H9 (cell line): Measurements from ENCODE around the gene OXER1. TPM values are rescaled to one million over a fixed set of nuclear protein-coding genes. Genes with fewer than 3 reads are reported as not detected.

Experiments
- DNase-seq: peaks from one replicate; pipeline ENCODE4 v3.0.0-alpha.2; 2017
- H2AFZ ChIP-seq: one replicate; pipeline ENCODE4 v1.6.1; 2013; ENCODE audit warnings: mild to moderate bottlenecking, low read length, control low read depth, moderate library complexity
- H2AK5ac ChIP-seq: 2 replicates; pipeline ENCODE4 v1.6.1; 2013; ENCODE audit warnings: low read length, control low read depth, mixed read lengths; ENCODE audit not compliant: insufficient read length
- H2BK120ac ChIP-seq: one replicate; pipeline ENCODE4 v1.6.1; 2013; ENCODE audit warnings: low read depth, mild to moderate bottlenecking, low read length, control low read depth, inconsistent platforms; ENCODE audit not compliant: poor library complexity, severe bottlenecking
- H2BK12ac ChIP-seq: 2 replicates; pipeline ENCODE4 v1.6.1; 2013; ENCODE audit warnings: low read length, control low read depth, mixed read lengths, low read depth; ENCODE audit not compliant: insufficient read length
- H2BK15ac ChIP-seq: 2 replicates; pipeline ENCODE4 v1.6.1; 2013; ENCODE audit warnings: low read depth, low read length, control low read depth
- H2BK20ac ChIP-seq: one replicate; pipeline ENCODE4 v1.6.1; 2013; ENCODE audit warnings: low read depth, mild to moderate bottlenecking, low read length, control low read depth, inconsistent platforms; ENCODE audit not compliant: poor library complexity, severe bottlenecking
- H2BK5ac ChIP-seq: 2 replicates; pipeline ENCODE4 v1.6.1; 2013; ENCODE audit warnings: low read length, control low read depth, mixed read lengths; ENCODE audit not compliant: insufficient read length
- H3K14ac ChIP-seq: 2 replicates; pipeline ENCODE4 v1.6.1; 2013; ENCODE audit warnings: low read length, control low read depth; ENCODE audit not compliant: insufficient read depth
- H3K18ac ChIP-seq: 2 replicates; pipeline ENCODE4 v1.6.1; 2013; ENCODE audit warnings: low read depth, mild to moderate bottlenecking, mixed read lengths, low read length, control low read depth; ENCODE audit not compliant: insufficient read length
- H3K23ac ChIP-seq: 2 replicates; pipeline ENCODE4 v1.6.1; 2013; ENCODE audit warnings: low read length, control low read depth, mixed read lengths, low read depth; ENCODE audit not compliant: insufficient read length
- H3K23me2 ChIP-seq: 2 replicates; pipeline ENCODE4 v1.6.1; 2013; ENCODE audit warnings: low read depth, mild to moderate bottlenecking, mixed read lengths, low read length, control low read depth; ENCODE audit not compliant: insufficient read length, poor library complexity, severe bottlenecking
- H3K27ac ChIP-seq: 2 replicates; pipeline ENCODE4 v1.5.1; 2013; ENCODE audit warnings: low read length, control low read depth, mixed read lengths, low read depth; ENCODE audit not compliant: insufficient read length
- H3K27me3 ChIP-seq: 2 replicates; pipeline ENCODE4 v1.6.1; 2013; ENCODE audit warnings: low read length, control low read depth, inconsistent platforms; ENCODE audit not compliant: insufficient read depth
- H3K4ac ChIP-seq: 2 replicates; pipeline ENCODE4 v1.6.1; 2013; ENCODE audit warnings: low read depth, mild to moderate bottlenecking, control low read depth, inconsistent platforms, low read length, moderate library complexity
- H3K4me1 ChIP-seq: 2 replicates; pipeline ENCODE4 v1.6.1; 2013; ENCODE audit warnings: low read length, control low read depth, inconsistent platforms; ENCODE audit not compliant: insufficient read depth
- H3K4me2 ChIP-seq: 2 replicates; pipeline ENCODE4 v1.6.1; 2013; ENCODE audit warnings: low read length, control low read depth, mixed read lengths; ENCODE audit not compliant: insufficient read length, insufficient read depth
- H3K56ac ChIP-seq: 2 replicates; pipeline ENCODE4 v1.6.1; 2013; ENCODE audit warnings: low read depth, mild to moderate bottlenecking, mixed read lengths, low read length, control low read depth; ENCODE audit not compliant: insufficient read length
- H3K79me1 ChIP-seq: 2 replicates; pipeline ENCODE4 v1.6.1; 2013; ENCODE audit warnings: low read depth, mild to moderate bottlenecking, moderate library complexity, low read length, control low read depth, inconsistent platforms; ENCODE audit not compliant: insufficient read depth, poor library complexity, severe bottlenecking
- H3K79me2 ChIP-seq: 2 replicates; pipeline ENCODE4 v1.6.1; 2013; ENCODE audit warnings: low read length, control low read depth, inconsistent platforms; ENCODE audit not compliant: insufficient read depth
- H3K9ac ChIP-seq: 2 replicates; pipeline ENCODE4 v1.6.1; 2013; ENCODE audit warnings: low read length, control low read depth, mixed read lengths; ENCODE audit not compliant: insufficient read length; ENCODE audit errors: extremely low read depth
- H3K9me3 ChIP-seq: one replicate; pipeline ENCODE4 v1.6.1; 2013; ENCODE audit warnings: low read depth, low read length, inconsistent platforms; ENCODE audit not compliant: control insufficient read depth
- H3T11ph ChIP-seq: one replicate; pipeline ENCODE4 v1.6.1; 2013; ENCODE audit warnings: mild to moderate bottlenecking, low read length, control low read depth, inconsistent platforms
- H4K20me1 ChIP-seq: one replicate; pipeline ENCODE4 v1.6.1; 2013; ENCODE audit not compliant: control insufficient read depth, insufficient read length, insufficient read depth
- H4K5ac ChIP-seq: 2 replicates; pipeline ENCODE4 v1.6.1; 2013; ENCODE audit warnings: low read depth, mild to moderate bottlenecking, mixed read lengths, low read length, control low read depth; ENCODE audit not compliant: insufficient read length
- H4K8ac ChIP-seq: replicated peaks from 2 replicates; pipeline ENCODE4 v1.6.1; 2013; ENCODE audit warnings: low read length, control low read depth, mixed read lengths, low read depth; ENCODE audit not compliant: insufficient read length
- H4K91ac ChIP-seq: 2 replicates; pipeline ENCODE4 v1.6.1; 2013; ENCODE audit warnings: low read depth, mild to moderate bottlenecking, moderate library complexity, mixed read lengths, low read length, control low read depth; ENCODE audit not compliant: insufficient read length
- H3K27ac Mint-ChIP-seq, 3 experiments: 2 replicates in 2 of 3; 3 replicates in 1 of 3; pipeline ENCODE4 v1.8.0; 2020 to 2021; ENCODE audit warnings: mixed read lengths in 3 of 3, mild to moderate bottlenecking in 1 of 3, moderate library complexity in 1 of 3
- H3K27me3 Mint-ChIP-seq: 2 replicates; pipeline ENCODE4 v1.8.0; 2021; ENCODE audit warnings: low read depth, mild to moderate bottlenecking, moderate library complexity, mixed read lengths
- H3K36me3 Mint-ChIP-seq, 3 experiments: 2 replicates in 2 of 3; 3 replicates in 1 of 3; pipeline ENCODE4 v1.8.0; 2020 to 2021; ENCODE audit warnings: low read depth in 3 of 3, mixed read lengths in 3 of 3; ENCODE audit not compliant: insufficient read depth in 1 of 3
- H3K4me1 Mint-ChIP-seq, 2 experiments: 2 replicates each; pipeline ENCODE4 v1.8.0; 2020; ENCODE audit warnings: mixed read lengths in 2 of 2
- H3K4me3 Mint-ChIP-seq, 2 experiments: 2 replicates in 1 of 2; 3 replicates in 1 of 2; pipeline ENCODE4 v1.8.0; 2020 to 2021; ENCODE audit warnings: mild to moderate bottlenecking in 2 of 2, mixed read lengths in 2 of 2, moderate library complexity in 1 of 2
- H3K9me3 Mint-ChIP-seq, 2 experiments: 2 replicates in 1 of 2; 3 replicates in 1 of 2; pipeline ENCODE4 v1.8.0; 2020; ENCODE audit warnings: mild to moderate bottlenecking in 2 of 2, mixed read lengths in 2 of 2, moderate library complexity in 1 of 2
- WGBS: extraction: QIAGEN DNeasy Blood & Tissue Kit; methylation state at CpG from one replicate; pipeline ENCODE4 v1.1.7; 2013; ENCODE audit warnings: missing lambda C conversion rate, low lambda C conversion rate, mixed read lengths; ENCODE audit not compliant: insufficient read length; ENCODE audit errors: extremely low coverage; 5-methylcytosine and 5-hydroxymethylcytosine counted together
- total RNA-seq: library from RNA; stranded (reverse); gene quantifications from 2 replicates; pipeline ENCODE4 v1.2.1, GENCODE V29; 2021
- TF ChIP-seq, protein P1 (sequence below): fragments of 200-600 bp; sonication (generic); conservative IDR thresholded peaks from 3 replicates; pipeline ENCODE4 v1.8.0; 2021; ENCODE audit warnings: antibody characterized with exemption, mild to moderate bottlenecking

The OXER1 gene
- total RNA-seq, 1 experiment from 2014 or later: 1.6 TPM

DNA sequence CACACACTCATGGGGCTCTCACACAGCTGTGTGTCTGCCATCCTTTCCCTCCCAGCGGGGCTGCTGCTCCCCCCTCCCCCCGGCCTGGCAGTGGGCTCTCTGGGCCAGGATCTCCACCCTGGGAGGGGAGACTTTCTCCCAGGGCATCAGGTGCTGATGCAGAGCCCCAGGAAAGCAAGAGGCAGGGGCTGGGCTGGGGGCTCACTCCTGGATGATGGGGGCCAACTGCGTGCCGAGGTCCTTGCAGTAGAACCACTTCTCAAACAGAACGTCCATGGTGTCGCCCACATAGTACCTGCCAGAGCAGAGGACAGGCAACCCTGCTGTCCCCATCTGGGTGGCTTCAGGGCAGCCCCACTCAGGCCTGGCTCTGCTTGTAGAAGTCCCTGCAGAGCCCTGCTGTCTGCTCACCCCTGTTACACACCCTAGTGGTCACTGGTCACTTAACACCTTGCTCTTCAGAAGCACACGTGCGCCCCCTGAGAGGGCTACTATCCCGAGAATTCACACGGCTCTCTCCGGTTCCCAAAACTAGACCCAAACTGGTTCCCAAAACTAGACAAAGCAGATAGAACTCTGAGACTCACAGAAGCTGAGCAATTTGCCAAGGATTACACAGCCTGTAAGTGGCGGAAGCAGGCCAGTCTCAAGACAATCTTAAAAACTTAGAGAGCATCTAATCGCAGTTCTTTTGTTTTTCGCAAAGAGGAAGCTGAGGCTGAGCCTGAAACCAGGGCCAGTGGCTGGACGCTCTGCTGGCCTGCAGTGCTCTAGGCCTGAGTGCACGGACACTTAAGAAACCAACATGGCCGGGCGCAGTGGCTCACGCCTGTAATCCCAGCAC, 6.6 kb upstream of the OXER1 start:
- Histone ChIP-seq H3T11ph (no peak overlapping the region), H2AK5ac (no peak overlapping the region), H3K79me2 (no peaks in the 10 kb centered on the region), H2BK120ac (no peak overlapping the region), H3K79me1 (no peaks in the 10 kb centered on the region), H3K9me3 (no peaks in the 10 kb centered on the region), H3K23me2 (no peaks in the 10 kb centered on the region), H3K18ac (no peak overlapping the region), H3K4ac (no peak overlapping the region), H3K4me1 (peaks cover 7% of the 10 kb centered on the region; the same call in 1 of the 2 replicates), H2BK5ac (no peak overlapping the region), H3K27ac (no peak overlapping the region), H2BK20ac (no peak overlapping the region), H4K5ac (no peak overlapping the region), H2AFZ (no peak overlapping the region), H3K4me2 (no peak overlapping the region), H3K14ac (no peak overlapping the region), H4K8ac (no peak overlapping the region), H4K20me1 (no peaks in the 10 kb centered on the region), H3K9ac (no peak overlapping the region), H2BK15ac (no peak overlapping the region), H3K56ac (no peak overlapping the region), H3K23ac (no peak overlapping the region), H4K91ac (no peak overlapping the region), H2BK12ac (no peak overlapping the region), H3K27me3 (no peaks in the 10 kb centered on the region)
- Mint-ChIP-seq H3K4me3 (no peak overlapping the region), H3K4me1 (peaks cover 25 to 41% of the 10 kb centered on the region in 2 experiments), H3K36me3 (peaks cover 0 to 3% (median under 1%) of the 10 kb centered on the region in 3 experiments; a peak in 2 of 7 replicates), H3K9me3 (peaks cover 0 to 3% of the 10 kb centered on the region in 2 experiments; a peak in 2 of 5 replicates), H3K27me3 (no peaks in the 10 kb centered on the region), H3K27ac (no peak overlapping the region)
- DNase-seq: peak; percentile 85
- TF ChIP-seq, protein P1, sequence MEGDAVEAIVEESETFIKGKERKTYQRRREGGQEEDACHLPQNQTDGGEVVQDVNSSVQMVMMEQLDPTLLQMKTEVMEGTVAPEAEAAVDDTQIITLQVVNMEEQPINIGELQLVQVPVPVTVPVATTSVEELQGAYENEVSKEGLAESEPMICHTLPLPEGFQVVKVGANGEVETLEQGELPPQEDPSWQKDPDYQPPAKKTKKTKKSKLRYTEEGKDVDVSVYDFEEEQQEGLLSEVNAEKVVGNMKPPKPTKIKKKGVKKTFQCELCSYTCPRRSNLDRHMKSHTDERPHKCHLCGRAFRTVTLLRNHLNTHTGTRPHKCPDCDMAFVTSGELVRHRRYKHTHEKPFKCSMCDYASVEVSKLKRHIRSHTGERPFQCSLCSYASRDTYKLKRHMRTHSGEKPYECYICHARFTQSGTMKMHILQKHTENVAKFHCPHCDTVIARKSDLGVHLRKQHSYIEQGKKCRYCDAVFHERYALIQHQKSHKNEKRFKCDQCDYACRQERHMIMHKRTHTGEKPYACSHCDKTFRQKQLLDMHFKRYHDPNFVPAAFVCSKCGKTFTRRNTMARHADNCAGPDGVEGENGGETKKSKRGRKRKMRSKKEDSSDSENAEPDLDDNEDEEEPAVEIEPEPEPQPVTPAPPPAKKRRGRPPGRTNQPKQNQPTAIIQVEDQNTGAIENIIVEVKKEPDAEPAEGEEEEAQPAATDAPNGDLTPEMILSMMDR: peak; percentile 86
- WGBS: no CpG with 5 or more reads among the region's 19 CpGs
